Astrocyte (in vitro differentiated cells and primary cell): Measurements from ENCODE around the gene SGCD. TPM values are rescaled to one million over a fixed set of nuclear protein-coding genes. Genes with fewer than 3 reads are reported as not detected.

Experiments
- DNase-seq: peaks from one replicate; pipeline ENCODE4 v3.0.0-alpha.2; 2010; ENCODE audit warnings: low read depth
- FAIRE-seq: peaks from 2 replicates; lab custom pipeline; 2011; peaks lifted over from hg19 to GRCh38; lab: Jason Lieb, UNC
- H2AFZ ChIP-seq: 2 replicates; pipeline ENCODE4 v1.6.0; 2012; ENCODE audit warnings: low read depth, low read length, inconsistent platforms
- H3K27ac ChIP-seq: 2 replicates; pipeline ENCODE4 v1.5.1; 2011; ENCODE audit warnings: low read depth, low read length, inconsistent platforms
- H3K27me3 ChIP-seq: 2 replicates; pipeline ENCODE4 v1.6.0; 2011; ENCODE audit warnings: low read length, inconsistent platforms; ENCODE audit not compliant: insufficient read depth
- H3K36me3 ChIP-seq: 2 replicates; pipeline ENCODE4 v1.5.1; 2011; ENCODE audit warnings: low read length, inconsistent platforms; ENCODE audit not compliant: insufficient read depth
- H3K4me1 ChIP-seq: 2 replicates; pipeline ENCODE4 v1.5.1; 2011; ENCODE audit warnings: low read length, inconsistent platforms; ENCODE audit not compliant: insufficient read depth
- H3K4me2 ChIP-seq: 2 replicates; pipeline ENCODE4 v1.6.0; 2012; ENCODE audit warnings: low read length, inconsistent platforms
- H3K4me3 ChIP-seq: 2 replicates; pipeline ENCODE4 v1.5.1; 2011; ENCODE audit warnings: low read depth, mild to moderate bottlenecking, low read length, inconsistent platforms; ENCODE audit not compliant: insufficient read depth
- H3K79me2 ChIP-seq: 2 replicates; pipeline ENCODE4 v1.6.0; 2012; ENCODE audit warnings: mild to moderate bottlenecking, low read length, inconsistent platforms; ENCODE audit not compliant: insufficient read depth
- H3K9ac ChIP-seq: 2 replicates; pipeline ENCODE4 v1.6.0; 2012; ENCODE audit warnings: mild to moderate bottlenecking, low read length, inconsistent platforms
- H3K9me3 ChIP-seq: 2 replicates; pipeline ENCODE4 v1.5.1; 2012; ENCODE audit warnings: low read depth, mild to moderate bottlenecking, low read length, inconsistent platforms; ENCODE audit not compliant: insufficient read depth
- H4K20me1 ChIP-seq: 2 replicates; pipeline ENCODE4 v1.6.0; 2012; ENCODE audit warnings: low read length, inconsistent platforms; ENCODE audit not compliant: insufficient read depth
- H3K27ac Mint-ChIP-seq: one replicate; pipeline ENCODE4 v1.8.0; 2021; ENCODE audit warnings: mild to moderate bottlenecking, mixed read lengths; ENCODE audit not compliant: unreplicated experiment
- H3K27me3 Mint-ChIP-seq: one replicate; pipeline ENCODE4 v1.8.0; 2021; ENCODE audit warnings: low read depth, mixed read lengths; ENCODE audit not compliant: unreplicated experiment
- H3K36me3 Mint-ChIP-seq: one replicate; pipeline ENCODE4 v1.8.0; 2021; ENCODE audit warnings: low read depth, mixed read lengths; ENCODE audit not compliant: unreplicated experiment
- H3K4me1 Mint-ChIP-seq: one replicate; pipeline ENCODE4 v1.8.0; 2021; ENCODE audit warnings: low read depth, mixed read lengths; ENCODE audit not compliant: unreplicated experiment
- H3K4me3 Mint-ChIP-seq: one replicate; pipeline ENCODE4 v1.8.0; 2021; ENCODE audit warnings: mild to moderate bottlenecking, moderate library complexity, mixed read lengths; ENCODE audit not compliant: unreplicated experiment
- H3K9me3 Mint-ChIP-seq: one replicate; pipeline ENCODE4 v1.8.0; 2021; ENCODE audit warnings: mild to moderate bottlenecking, mixed read lengths; ENCODE audit not compliant: unreplicated experiment
- CTCF ChIP-seq: IDR thresholded peaks from 2 replicates; pipeline ENCODE4 v1.5.1; 2011; ENCODE audit warnings: low read depth, mild to moderate bottlenecking, inconsistent platforms, low read length, moderate library complexity; ENCODE audit not compliant: insufficient read depth
- EZH2 ChIP-seq: IDR thresholded peaks from 2 replicates; pipeline ENCODE4 v1.6.1; 2012; ENCODE audit warnings: mild to moderate bottlenecking, low read length, inconsistent platforms; ENCODE audit not compliant: insufficient read depth
- total RNA-seq: library from RNA; stranded (reverse); gene quantifications from 2 replicates; pipeline ENCODE4 v1.2.1, GENCODE V29; 2021

SGCD gene
- total RNA-seq, 1 donor from 2014 or later, result 2.9 TPM

- TF ChIP-seq EZH2, result no peak
- no peak for TF ChIP-seq CTCF
Measured at GRCh38 chr5:156588306-156588705, 261.3 kb downstream of the SGCD start.

GRCh38 chr5:156589104-156589945 lies 262.4 kb downstream of the SGCD start:
- no peak overlapping the region for H3K27ac ChIP-seq
- no peak for TF ChIP-seq CTCF
- TF ChIP-seq EZH2, result no peak
- Mint-ChIP-seq H3K27me3 (no peaks in the 10 kb centered on the region), H3K4me3 (no peak overlapping the region), H3K36me3 (no peaks in the 10 kb centered on the region), H3K4me1 (peaks cover 15% of the 10 kb centered on the region), H3K27ac (no peak overlapping the region), H3K9me3 (no peaks in the 10 kb centered on the region)
- H4K20me1 ChIP-seq, result no peaks in the 10 kb centered on the region
- FAIRE-seq (no peak), DNase-seq (no peak)
- no peaks in the 10 kb centered on the region for H3K27me3 ChIP-seq
- no peaks in the 10 kb centered on the region for H3K79me2 ChIP-seq
- H3K4me1 ChIP-seq, result no peaks in the 10 kb centered on the region
- H3K36me3 ChIP-seq, result no peaks in the 10 kb centered on the region
- H3K9ac ChIP-seq, result no peak overlapping the region
- no peaks in the 10 kb centered on the region for H3K9me3 ChIP-seq
- no peak overlapping the region for H2AFZ ChIP-seq
- H3K4me3 ChIP-seq, result no peak overlapping the region
- no peak overlapping the region for H3K4me2 ChIP-seq

More at GRCh38 chr5:156588306-156588705, 261.3 kb downstream of the SGCD start:
- H3K4me1 ChIP-seq, result no peaks in the 10 kb centered on the region
- no peak overlapping the region for H3K4me3 Mint-ChIP-seq
- no peaks in the 10 kb centered on the region for H3K36me3 ChIP-seq
- H3K27ac Mint-ChIP-seq, result peak overlapping the region; percentile 31
- H3K79me2 ChIP-seq, result no peaks in the 10 kb centered on the region
- no peak overlapping the region for H3K4me2 ChIP-seq
- no peaks in the 10 kb centered on the region for H3K27me3 Mint-ChIP-seq
- H3K4me1 Mint-ChIP-seq, result peaks cover 14% of the 10 kb centered on the region
- no peak overlapping the region for H3K27ac ChIP-seq
- no peak for FAIRE-seq
- H3K27me3 ChIP-seq, result no peaks in the 10 kb centered on the region
- no peak overlapping the region for H3K9ac ChIP-seq
- no peaks in the 10 kb centered on the region for H4K20me1 ChIP-seq
- no peaks in the 10 kb centered on the region for H3K9me3 ChIP-seq
- H2AFZ ChIP-seq, result no peak overlapping the region
- no peaks in the 10 kb centered on the region for H3K36me3 Mint-ChIP-seq
- no peak for DNase-seq
- no peak overlapping the region for H3K4me3 ChIP-seq
- H3K9me3 Mint-ChIP-seq, result no peaks in the 10 kb centered on the region

GRCh38 chr5:156589946-156590216 lies 262.9 kb downstream of the SGCD start:
- no peak overlapping the region for H3K27ac Mint-ChIP-seq
- Histone ChIP-seq H3K9me3 (no peaks in the 10 kb centered on the region), H3K9ac (no peak overlapping the region), H3K36me3 (no peaks in the 10 kb centered on the region), H2AFZ (no peak overlapping the region), H4K20me1 (no peaks in the 10 kb centered on the region), H3K27ac (no peak overlapping the region), H3K79me2 (no peaks in the 10 kb centered on the region), H3K4me1 (no peaks in the 10 kb centered on the region), H3K4me3 (no peak overlapping the region), H3K27me3 (no peaks in the 10 kb centered on the region), H3K4me2 (no peak overlapping the region)
- no peak for DNase-seq
- H3K9me3 Mint-ChIP-seq, result no peaks in the 10 kb centered on the region
- no peak overlapping the region for H3K4me3 Mint-ChIP-seq
- no peaks in the 10 kb centered on the region for H3K36me3 Mint-ChIP-seq
- no peak for TF ChIP-seq CTCF
- no peak for TF ChIP-seq EZH2
- peaks cover 18% of the 10 kb centered on the region for H3K4me1 Mint-ChIP-seq
- FAIRE-seq, result no peak
- no peaks in the 10 kb centered on the region for H3K27me3 Mint-ChIP-seq
